Muscle layer of duodenum (tissue), 2 donors: ENCODE results near the gene MRPS14.
A peak's percentile ranks its signal among the peaks of the same experiment; 100 is the strongest.

ENCODE experiments used
- H3K27ac ChIP-seq: one replicate; pipeline ENCODE4 v1.7.0; 2013; ENCODE audit warnings: mild to moderate bottlenecking, low read length
- H3K27me3 ChIP-seq: one replicate; pipeline ENCODE4 v1.7.0; 2013; ENCODE audit warnings: low read depth, mild to moderate bottlenecking, control low read depth, low read length
- H3K36me3 ChIP-seq, 2 donors: one replicate each; pipeline ENCODE4 v1.7.0; 2013; ENCODE audit warnings: low read length in 2 of 2, control low read depth in 1 of 2, mild to moderate bottlenecking in 1 of 2; ENCODE audit not compliant: insufficient read depth in 2 of 2, control insufficient read depth in 1 of 2
- H3K4me1 ChIP-seq, 2 donors: one replicate each; pipeline ENCODE4 v1.7.0; 2013; ENCODE audit warnings: low read length in 2 of 2, mild to moderate bottlenecking in 2 of 2, control low read depth in 1 of 2, moderate library complexity in 1 of 2; ENCODE audit not compliant: insufficient read depth in 2 of 2, control insufficient read depth in 1 of 2
- H3K4me3 ChIP-seq, 2 donors: one replicate each; pipeline ENCODE4 v1.7.0; 2013; ENCODE audit warnings: low read length in 2 of 2, low read depth in 1 of 2, mild to moderate bottlenecking in 1 of 2
- H3K9me3 ChIP-seq, 2 donors: one replicate each; pipeline ENCODE4 v1.7.0; 2013; ENCODE audit warnings: low read length in 2 of 2, control low read depth in 1 of 2, mild to moderate bottlenecking in 1 of 2; ENCODE audit not compliant: control insufficient read depth in 1 of 2
- donor health status: healthy.

Gene MRPS14

GRCh38 chr1:174998569-174999215 is 24.5 kb downstream of the MRPS14 start:
- H3K27me3 ChIP-seq: no peaks in the 10 kb centered on the region
- peaks cover 4 to 20% of the 10 kb centered on the region in 2 donors for H3K4me1 ChIP-seq
- peak overlapping the region; percentile 77 to 98 for H3K4me3 ChIP-seq
- H3K27ac ChIP-seq: peak overlapping the region; percentile 98
- H3K36me3 ChIP-seq: peaks cover 4 to 8% of the 10 kb centered on the region in 2 donors
- no peaks in the 10 kb centered on the region for H3K9me3 ChIP-seq

GRCh38 chr1:174997041-174997440 is 26.2 kb downstream of the MRPS14 start:
- no peak overlapping the region for H3K4me3 ChIP-seq
- peaks cover 4 to 8% of the 10 kb centered on the region in 2 donors for H3K36me3 ChIP-seq
- peaks cover 4 to 10% of the 10 kb centered on the region in 2 donors for H3K4me1 ChIP-seq
- no peak overlapping the region for H3K27ac ChIP-seq
- H3K27me3 ChIP-seq: no peaks in the 10 kb centered on the region
- no peaks in the 10 kb centered on the region for H3K9me3 ChIP-seq

GRCh38 chr1:174996476-174996875 is 26.7 kb downstream of the MRPS14 start:
- peaks cover 4% of the 10 kb centered on the region in 2 donors for H3K4me1 ChIP-seq
- peaks cover 4 to 8% of the 10 kb centered on the region in 2 donors for H3K36me3 ChIP-seq
- no peaks in the 10 kb centered on the region for H3K27me3 ChIP-seq
- no peaks in the 10 kb centered on the region for H3K9me3 ChIP-seq
- no peak overlapping the region for H3K27ac ChIP-seq
- no peak overlapping the region for H3K4me3 ChIP-seq

- peaks cover 0 to 4% of the 10 kb centered on the region in 2 donors for H3K4me1 ChIP-seq
- H3K4me3 ChIP-seq: no peak overlapping the region
- H3K36me3 ChIP-seq: peaks cover 4 to 8% of the 10 kb centered on the region in 2 donors
- no peak overlapping the region for H3K27ac ChIP-seq
- H3K9me3 ChIP-seq: no peaks in the 10 kb centered on the region
- no peaks in the 10 kb centered on the region for H3K27me3 ChIP-seq
Observed at GRCh38 chr1:174995916-174996315, 27.3 kb downstream of the MRPS14 start.

GRCh38 chr1:174995121-174995520 is 28.1 kb downstream of the MRPS14 start:
- H3K27me3 ChIP-seq: no peaks in the 10 kb centered on the region
- peaks cover 4 to 8% of the 10 kb centered on the region in 2 donors for H3K36me3 ChIP-seq
- H3K27ac ChIP-seq: no peak overlapping the region
- no peaks in the 10 kb centered on the region for H3K9me3 ChIP-seq
- H3K4me1 ChIP-seq: no peaks in the 10 kb centered on the region
- no peak overlapping the region for H3K4me3 ChIP-seq

GRCh38 chr1:174991473-174991872 is 31.8 kb downstream of the MRPS14 start:
- H3K27me3 ChIP-seq: no peaks in the 10 kb centered on the region
- H3K9me3 ChIP-seq: no peaks in the 10 kb centered on the region
- no peak overlapping the region for H3K4me3 ChIP-seq
- no peaks in the 10 kb centered on the region for H3K4me1 ChIP-seq
- H3K36me3 ChIP-seq: peaks cover 0 to 4% of the 10 kb centered on the region in 2 donors
- no peak overlapping the region for H3K27ac ChIP-seq

GRCh38 chr1:174990382-174990999 is 32.7 kb downstream of the MRPS14 start:
- Histone ChIP-seq H3K4me3 (peak overlapping the region; percentile 57 to 69), H3K27ac (peak overlapping the region; percentile 94), H3K9me3 (no peaks in the 10 kb centered on the region), H3K27me3 (no peaks in the 10 kb centered on the region), H3K36me3 (peaks cover 0 to 4% of the 10 kb centered on the region in 2 donors), H3K4me1 (no peaks in the 10 kb centered on the region)

- H3K27ac ChIP-seq: peak overlapping the region; percentile 94
- no peaks in the 10 kb centered on the region for H3K4me1 ChIP-seq
- no peaks in the 10 kb centered on the region for H3K9me3 ChIP-seq
- H3K36me3 ChIP-seq: peaks cover 0 to 4% of the 10 kb centered on the region in 2 donors
- peak overlapping the region; percentile 57 to 69 for H3K4me3 ChIP-seq
- H3K27me3 ChIP-seq: no peaks in the 10 kb centered on the region
Observed at GRCh38 chr1:174989536-174990220, 33.5 kb downstream of the MRPS14 start.

- H3K27me3 ChIP-seq: no peaks in the 10 kb centered on the region
- H3K4me1 ChIP-seq: no peaks in the 10 kb centered on the region
- no peak overlapping the region for H3K27ac ChIP-seq
- H3K36me3 ChIP-seq: peaks cover 0 to 1% of the 10 kb centered on the region in 2 donors
- H3K4me3 ChIP-seq: no peak overlapping the region
- no peaks in the 10 kb centered on the region for H3K9me3 ChIP-seq
Observed at GRCh38 chr1:174988986-174989385, 34.2 kb downstream of the MRPS14 start.

GRCh38 chr1:174988539-174988938 is 34.7 kb downstream of the MRPS14 start:
- Histone ChIP-seq H3K36me3 (no peaks in the 10 kb centered on the region), H3K4me3 (no peak overlapping the region), H3K27me3 (no peaks in the 10 kb centered on the region), H3K9me3 (no peaks in the 10 kb centered on the region), H3K27ac (no peak overlapping the region), H3K4me1 (no peaks in the 10 kb centered on the region)

- H3K4me1 ChIP-seq: no peaks in the 10 kb centered on the region
- H3K9me3 ChIP-seq: no peaks in the 10 kb centered on the region
- no peaks in the 10 kb centered on the region for H3K27me3 ChIP-seq
- no peak overlapping the region for H3K27ac ChIP-seq
- peaks cover 6 to 13% of the 10 kb centered on the region in 2 donors for H3K36me3 ChIP-seq
- no peak overlapping the region for H3K4me3 ChIP-seq
Observed at GRCh38 chr1:174984952-174985351, 38.3 kb downstream of the MRPS14 start.
